Germinal center (tissue), 1 donor: ENCODE measurements around the gene CPVL.

Source experiments
- DNase-seq: peaks from one replicate; pipeline ENCODE4 v3.0.0; 2012; ENCODE audit warnings: mixed read lengths, low spot score

Gene CPVL

DNA sequence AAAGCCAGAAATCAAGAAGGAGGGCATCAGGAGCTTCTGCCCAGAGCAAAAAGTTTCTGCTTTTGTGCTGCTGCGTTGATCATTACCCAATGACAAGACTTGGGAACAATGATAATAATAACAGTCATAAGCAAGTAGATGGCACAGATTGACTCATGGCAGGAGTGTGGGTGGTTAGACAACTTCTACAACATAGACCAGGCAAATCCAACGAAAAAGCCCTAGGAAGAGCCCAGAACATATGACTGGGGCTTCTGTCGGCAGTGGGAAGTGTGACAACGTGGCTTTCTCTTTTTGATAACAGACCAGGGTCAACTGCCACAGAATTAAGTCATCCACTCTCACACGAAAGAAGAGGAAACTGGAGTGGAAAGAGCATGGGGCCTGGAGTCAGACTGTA, 102.8 kb downstream of the CPVL start:
- no peak for DNase-seq

DNA sequence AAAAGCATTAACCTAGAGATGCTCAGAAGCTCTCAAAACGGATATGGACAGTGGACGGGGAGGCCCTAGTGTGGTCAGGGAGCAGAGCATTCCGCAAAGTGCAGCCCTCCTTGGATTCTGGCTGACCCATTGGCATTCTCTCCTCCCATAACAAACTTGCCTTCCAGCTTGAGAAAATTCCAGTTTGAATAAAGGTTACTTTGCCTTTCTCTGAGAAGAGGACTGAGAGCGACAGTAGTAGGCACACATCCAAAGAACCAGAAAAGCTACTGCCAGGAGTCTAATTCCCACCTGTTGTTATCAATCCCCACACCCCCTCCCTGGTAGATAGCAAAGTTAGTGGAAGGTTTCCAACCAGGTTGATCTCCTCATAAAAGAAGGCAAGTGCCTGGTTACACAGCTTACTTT, 103.5 kb downstream of the CPVL start:
- DNase-seq: no peak

DNA sequence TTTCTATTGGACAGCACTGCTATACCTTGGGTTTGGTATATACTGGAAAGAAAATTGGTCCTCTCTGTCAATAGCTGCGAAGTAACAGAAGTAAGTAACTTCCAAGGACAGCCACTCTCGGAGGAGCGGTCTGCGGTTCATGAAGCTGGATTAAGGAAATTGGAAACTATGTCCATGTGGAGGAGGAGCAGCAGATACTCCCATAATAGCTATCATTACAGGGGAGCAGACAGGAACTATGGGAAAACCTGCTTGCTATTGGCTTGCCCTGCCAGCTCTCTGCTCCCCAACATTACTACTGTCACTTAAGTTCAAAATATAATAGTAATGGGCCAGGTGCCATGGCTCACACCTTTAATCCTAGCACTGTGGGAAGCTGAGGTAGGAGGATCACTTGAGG, 104.3 kb downstream of the CPVL start:
- no peak for DNase-seq

DNA sequence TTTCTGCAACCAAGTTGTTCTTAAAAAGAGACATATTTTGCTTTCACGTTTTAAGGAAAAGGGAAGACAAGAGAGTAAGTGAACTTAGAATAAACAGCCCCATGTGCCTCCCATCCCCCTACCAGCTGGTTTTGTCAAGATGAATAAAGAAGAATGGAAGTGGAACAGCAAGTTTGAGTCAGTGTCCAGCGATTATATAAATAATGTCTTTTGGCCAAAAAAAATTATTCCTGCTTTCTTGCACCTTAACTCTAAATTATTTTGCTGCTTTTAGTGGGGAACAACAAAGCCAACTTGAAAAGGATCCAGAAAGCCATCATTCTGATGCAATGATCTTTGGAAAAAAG, 105.8 kb downstream of the CPVL start:
- no peak for DNase-seq

DNA sequence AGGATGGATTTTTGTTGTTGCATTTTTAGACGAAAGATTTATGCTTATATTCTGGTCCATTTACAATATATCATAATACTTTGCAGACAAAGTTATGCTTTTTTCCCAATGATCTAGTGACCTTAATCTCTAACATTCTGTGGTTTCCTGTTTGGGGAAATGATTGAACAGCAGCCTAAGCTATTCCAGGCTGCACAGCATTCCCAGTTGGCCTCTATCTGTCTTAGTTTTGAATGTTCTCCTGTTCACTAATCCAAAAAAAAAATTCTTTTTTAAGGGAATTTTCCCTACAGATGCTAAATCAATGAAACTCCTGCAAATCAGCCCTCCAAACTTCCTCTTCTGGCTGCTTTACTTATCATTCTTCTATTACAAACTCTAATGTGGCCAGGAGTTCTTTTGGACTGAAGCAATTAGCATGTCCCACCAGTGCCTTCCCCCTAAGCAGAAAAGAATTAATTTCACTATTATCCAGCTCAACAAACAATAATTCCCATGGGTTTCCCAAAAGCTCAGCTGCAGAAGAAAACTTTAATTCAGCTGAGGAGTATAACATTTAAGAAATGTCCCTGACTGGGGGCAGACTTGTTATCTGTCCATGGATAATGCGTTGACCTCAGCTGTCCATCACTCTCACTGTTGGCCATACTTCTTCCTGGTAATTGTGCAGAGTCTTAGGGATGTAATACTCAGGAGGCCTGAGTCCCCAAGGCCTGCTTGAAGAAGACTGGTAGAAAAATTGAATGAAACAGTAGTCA, 106.3 kb downstream of the CPVL start:
- no peak for DNase-seq

DNA sequence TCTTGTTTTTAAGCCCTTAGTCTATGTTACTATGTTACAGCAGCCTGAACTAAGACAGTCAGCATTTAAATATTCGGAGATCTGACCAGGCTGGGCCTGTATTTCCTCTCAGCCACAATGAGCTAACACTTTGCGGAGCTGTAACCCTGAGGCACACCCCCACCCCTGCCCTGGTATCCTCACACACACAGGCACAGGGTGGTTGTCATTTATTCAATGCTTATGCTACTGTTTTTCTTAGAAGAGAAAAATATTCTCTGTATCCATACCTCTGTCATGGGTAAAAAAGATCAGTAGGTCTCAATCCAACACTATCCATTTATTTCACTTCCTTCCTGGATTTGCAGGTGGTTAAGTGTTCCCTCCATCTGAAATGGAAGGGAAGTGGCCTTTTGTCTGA, 107.9 kb downstream of the CPVL start:
- DNase-seq: no peak

DNA sequence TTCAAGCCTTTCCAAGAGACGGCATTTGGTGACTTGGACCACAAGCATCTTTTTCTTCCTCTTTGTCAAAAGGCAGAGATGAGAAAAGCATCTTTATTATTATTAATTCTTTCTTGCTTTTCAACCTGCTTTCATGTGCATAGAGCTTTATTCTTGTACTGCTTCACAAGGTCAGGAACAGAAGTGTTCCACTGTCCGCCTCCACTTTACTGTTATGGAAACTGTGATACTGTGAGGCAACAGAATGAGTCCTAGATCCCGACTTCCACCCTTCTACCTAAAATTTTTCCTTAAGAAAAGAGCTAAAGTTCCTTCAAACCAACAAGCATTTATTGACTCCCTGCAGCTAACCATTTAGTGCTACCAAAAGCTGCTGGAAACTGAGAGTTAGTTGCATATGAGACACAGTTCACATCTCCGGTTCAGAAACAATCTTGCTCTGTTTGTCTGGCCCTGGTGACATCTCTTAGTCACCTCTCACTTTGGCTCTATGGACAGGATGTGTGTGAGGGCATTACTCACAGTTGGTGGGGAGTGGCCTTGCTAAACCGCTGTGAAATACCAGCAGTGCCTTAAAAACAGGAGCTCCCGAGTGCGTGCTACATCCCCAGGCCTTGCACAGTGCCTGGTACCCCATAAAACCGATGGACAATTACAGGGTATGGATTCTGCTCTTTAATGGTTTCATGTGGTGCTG, 111.1 kb downstream of the CPVL start:
- no peak for DNase-seq

DNA sequence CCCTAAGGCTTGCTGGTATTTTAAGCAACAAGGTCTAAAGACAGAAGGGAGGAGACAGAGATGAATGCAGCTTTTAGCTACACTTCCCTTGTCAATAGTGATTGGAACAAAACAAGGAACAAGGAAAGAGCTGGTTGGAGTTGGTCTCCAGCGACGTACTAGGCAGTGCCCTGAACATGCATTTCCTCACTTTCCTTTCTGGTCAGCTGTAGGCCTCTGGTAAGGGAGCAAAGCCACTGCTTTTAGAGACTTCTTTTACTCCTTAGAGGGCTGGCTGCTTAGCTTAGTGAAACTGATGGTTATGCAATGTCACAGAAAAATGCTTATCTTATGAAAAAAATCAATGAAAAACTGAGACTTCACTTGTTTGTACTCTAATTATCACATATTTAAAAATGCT, 112.8 kb downstream of the CPVL start:
- no peak for DNase-seq

DNA sequence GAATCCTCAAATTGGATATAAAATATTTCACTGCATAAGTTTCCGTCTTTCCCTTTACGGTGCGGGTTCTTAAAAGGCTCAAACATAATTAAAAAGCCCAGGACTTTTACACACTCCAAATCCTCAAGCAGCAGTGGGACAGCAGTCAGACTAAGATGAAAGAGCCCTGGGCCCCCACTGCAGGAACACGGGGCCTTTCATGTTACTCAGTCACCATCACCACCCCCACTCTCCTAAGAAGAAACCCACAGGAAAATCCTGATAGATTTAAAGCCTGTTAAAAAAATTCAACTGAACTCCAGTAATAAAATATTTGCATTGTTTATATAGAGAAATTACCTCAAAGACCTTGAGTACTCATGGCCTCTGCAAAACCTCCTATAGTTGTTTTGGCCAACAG, 114.2 kb downstream of the CPVL start:
- DNase-seq: no peak

DNA sequence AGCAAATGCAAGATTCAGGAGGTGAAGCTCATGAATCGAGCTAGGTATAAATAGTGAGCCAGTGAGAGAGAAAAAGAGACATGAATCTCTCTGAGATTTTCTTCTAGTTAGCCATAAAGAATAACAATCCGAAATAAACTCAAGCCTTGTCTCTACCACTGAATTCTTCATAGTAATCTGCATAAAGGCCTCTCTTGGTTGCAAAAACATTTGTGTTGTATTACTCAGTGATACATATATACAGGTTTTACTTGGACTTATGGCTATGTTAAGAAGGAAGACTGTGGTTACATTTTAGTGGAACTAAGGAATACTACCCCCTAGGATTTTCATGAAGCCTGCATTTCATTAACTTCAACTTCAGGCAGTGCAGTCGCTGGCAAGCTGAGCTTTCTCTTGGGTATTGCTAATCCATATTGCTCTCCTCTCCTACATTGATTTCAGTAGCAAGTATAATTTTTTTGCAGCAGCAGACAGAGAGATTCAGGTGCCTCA, 115.5 kb downstream of the CPVL start:
- DNase-seq: no peak

DNA sequence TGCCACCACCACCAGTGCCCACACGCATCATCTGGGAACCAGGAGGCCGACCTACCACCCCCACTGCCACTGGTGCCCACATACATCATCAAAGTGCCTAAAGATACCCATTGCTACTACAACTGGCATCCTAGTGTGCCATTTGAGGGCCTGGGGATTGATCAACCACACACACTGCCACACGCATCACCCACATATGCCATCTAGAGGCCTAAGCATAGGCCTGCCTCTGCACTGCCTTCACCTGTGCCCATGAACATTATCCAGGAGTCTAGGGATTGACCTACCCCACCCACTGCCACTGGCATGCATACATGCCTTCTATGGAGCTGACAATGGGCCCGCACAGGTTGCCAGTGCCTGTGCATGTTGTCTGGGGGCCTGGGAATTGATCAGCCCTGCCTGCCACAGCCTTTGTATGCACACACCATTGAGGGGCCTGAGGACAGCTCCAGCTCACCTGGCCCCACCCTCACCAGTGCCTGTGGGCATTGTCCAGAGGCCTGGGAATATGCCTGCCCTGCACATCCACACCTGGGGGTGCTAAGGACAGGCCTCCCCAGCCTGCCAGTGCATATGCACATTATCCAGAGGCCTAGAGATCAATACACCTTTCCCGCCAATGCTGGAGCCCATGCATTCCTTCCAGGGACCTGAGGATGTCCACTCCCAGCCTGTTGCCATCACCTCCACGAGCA, 123.9 kb downstream of the CPVL start:
- no peak for DNase-seq

DNA sequence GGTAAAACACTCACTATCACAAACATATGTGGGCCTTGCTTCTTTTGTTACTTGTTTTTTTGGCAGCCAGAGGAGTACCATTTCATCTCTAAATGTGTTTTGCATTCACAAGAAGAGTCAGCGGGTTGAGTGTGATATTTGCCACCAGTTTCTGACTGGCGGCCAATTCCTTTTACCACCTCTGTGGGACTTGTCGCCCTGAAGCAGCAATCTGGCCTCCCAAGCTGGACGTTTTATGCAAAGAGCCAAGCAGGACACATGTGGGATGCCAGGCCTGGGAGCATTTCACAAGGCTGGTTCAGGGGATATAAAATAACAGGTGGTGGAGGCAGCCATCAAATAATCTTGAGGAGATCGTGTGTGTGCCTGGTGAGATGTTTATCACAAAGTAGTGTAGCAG, 126.4 kb downstream of the CPVL start:
- DNase-seq: no peak

DNA sequence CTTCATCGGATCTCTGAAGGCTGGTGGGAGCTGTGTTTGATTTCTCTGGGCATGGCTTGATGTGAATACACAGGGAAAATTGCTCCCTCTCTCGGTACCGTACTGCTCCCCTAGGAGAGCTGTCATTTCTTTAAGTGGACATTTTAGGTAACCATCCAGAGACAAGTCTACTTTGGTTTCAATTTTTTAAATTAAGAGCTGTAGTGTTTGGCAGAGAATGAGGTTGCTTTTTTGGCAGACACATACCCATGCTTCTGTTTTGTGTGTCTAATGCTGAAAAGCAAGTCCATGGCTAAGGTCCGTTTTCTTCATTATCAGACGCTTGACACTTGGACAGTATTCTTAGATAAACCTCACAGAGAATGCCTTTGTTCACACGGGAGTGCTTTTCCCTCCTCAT, 127.0 kb downstream of the CPVL start:
- DNase-seq: no peak

DNA sequence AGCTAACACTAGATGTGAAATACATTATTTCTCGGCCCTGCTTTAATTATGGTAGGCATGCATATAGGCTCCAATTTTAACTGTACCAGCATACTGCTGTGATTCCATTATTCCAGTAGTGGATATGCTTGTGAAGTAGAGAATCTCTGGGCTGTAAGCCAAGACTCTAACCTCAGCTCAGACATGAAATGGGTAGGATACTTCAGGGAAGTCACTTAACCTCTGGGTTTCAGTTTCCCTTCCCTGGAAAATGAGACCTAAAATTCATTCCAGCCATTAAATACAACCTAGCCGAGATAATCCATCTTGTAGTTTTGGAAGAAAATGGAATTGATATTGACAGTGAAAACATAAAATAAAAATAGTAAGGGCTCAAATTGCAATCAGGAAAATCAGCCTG, 128.6 kb downstream of the CPVL start:
- no peak for DNase-seq

DNA sequence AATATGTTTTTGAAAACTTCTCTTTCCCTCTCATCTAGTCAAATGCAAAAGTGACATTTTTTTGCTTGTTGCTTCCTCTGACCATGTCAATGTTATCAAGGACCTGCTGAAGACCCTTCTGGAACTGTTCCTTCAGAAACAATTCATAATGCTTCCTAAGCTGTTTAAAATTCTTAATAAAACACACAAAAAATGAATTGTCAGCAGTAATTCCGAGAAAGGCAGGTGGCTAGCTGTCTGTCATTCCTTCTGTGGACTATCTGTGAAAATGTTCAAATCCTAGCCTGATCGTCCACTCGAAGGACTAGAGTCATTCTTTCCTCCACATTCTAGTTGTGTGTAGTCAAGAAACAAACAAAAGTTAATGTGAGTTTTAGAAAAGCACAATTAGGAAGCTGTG, 131.6 kb downstream of the CPVL start:
- DNase-seq: no peak

DNA sequence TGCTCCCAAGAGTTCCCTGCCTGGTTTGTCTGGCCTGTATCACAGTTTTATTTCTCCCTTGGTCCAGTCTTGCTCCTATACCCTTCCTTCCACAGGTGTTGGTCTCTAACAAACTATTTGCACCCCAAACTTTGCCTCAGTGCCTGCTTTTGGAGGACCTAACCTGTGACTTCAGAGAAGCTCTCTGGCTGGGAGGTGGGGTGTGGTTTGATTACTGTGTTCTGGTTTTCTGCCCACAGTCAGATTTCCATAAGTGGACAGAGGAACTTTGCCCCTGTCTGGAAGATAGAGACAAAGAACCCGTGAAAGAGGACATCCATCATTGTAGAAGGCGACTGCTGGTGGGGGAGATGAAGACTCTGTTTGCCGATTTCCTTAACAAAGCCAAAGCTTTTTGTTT, 132.4 kb downstream of the CPVL start:
- no peak for DNase-seq

DNA sequence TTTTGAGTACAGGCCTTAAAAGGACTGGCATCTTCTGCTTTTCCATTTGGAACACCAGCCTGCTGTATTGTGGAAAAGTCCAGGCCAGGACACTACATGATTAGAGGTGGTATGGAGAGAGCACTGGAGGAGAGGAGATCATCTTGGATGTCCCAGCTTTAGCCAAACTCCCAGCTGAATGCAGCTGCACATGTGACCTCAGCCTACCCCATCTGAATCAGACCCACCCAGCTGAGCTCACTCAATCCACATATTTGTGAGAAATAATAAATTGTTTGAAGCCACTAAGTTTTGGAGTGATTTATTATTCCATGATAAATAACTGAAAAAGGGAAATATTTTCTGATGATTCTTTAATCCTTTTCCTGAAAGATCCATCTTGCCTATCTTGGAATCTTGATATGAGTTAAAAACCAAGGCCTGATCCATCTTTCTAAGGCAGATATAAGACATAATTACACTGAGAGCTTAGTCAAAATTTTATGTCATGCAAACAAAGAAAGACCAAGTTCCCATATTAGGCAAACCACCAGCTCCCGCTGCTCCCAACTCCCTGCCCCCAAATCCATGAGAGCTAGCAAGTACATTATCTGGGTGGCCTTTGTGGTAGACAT, 133.1 kb downstream of the CPVL start:
- DNase-seq: no peak

DNA sequence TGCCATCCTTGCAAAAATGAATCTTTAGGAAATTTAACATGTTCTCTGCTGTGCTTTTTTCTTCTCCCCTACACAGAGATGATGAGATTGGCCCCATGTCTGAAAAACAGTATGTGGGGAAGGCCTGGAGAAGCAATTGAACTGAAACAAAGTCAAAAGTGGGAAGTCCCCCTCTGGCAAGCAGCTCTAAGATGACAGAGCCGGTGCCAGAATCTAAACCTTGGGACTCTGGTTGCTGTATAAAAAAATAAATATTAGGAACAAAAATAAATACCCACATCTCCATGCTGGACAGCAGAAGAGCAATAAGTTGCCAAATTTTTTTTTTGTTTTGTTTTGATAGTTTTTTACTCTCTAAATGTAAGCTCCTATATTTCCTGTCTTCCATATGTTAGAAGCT, 136.4 kb downstream of the CPVL start:
- DNase-seq: no peak

DNA sequence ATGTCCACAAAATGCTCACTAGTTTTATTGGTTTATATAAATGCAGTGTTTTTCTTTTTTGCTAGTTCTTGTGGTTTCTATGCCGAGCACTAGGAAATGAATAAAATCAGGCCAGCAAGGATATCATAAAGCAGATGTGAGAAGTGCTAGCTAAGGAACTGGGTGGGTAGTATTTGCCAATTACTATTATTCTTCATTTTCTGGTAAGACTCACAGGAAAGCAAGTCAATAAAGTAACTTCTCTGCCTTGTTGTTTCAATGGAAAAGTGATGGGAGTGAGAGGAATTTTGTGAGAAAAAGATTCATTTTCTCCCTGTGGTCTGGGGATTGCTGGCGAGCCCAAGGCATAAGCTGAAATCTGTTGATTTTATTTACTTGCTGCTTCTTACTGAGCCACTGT, 137.7 kb downstream of the CPVL start:
- DNase-seq: no peak

DNA sequence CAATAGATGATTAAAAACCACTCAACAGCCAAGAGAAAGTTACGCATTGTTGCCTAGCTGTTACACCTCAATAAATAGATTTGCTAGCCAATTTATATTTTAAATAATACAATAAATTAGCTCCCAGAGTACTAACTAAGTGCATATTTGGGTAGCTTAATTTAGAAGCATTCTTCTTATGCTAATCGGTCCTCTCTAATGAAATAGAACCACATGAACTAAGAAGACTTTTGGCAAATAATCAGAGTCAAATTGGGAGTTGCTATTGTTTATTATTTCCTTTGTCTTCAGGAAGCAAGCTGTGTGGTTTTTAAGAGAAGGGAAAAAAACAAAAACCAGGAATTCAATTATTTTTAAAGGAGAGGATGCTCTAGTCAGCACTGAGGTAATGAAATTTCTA, 139.2 kb downstream of the CPVL start:
- no peak for DNase-seq

DNA sequence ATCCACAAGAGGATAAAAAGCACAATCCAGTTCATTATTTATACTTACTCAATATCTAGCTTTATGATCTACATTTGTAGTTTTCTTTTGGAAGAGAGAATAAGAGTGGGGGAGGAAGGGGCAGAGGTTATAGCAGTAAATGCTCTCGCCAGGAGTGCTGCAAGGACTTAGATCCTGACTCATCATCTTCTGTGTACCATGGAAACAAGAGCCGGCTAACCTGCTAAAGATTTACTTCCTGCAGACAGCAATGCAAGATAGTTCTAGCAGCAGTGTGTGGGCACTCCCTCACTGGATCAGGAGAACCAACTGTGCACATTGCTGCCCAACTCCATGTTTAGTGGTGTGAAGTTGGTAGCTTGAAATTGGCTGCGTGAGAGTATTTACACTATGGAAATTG, 140.5 kb downstream of the CPVL start:
- DNase-seq: no peak

DNA sequence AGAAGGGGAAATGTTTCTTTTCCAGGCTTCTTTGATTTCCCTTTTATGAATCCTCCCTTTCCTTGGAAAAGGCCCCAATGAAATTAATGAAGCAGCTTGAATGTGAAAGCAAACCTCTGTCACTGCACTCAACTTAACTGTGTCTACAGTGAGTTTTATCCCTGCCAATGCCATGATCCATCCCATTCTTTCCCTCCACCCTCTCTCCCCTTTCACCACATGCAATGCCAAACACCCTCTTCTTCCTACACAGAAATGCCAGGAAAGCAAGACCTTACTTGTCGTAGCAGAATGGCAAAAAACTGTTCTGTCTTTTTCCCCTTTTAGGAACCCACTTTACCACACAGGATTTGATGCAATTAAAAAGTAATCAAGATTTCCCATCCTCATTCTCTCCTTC, 140.9 kb downstream of the CPVL start:
- DNase-seq: no peak

DNA sequence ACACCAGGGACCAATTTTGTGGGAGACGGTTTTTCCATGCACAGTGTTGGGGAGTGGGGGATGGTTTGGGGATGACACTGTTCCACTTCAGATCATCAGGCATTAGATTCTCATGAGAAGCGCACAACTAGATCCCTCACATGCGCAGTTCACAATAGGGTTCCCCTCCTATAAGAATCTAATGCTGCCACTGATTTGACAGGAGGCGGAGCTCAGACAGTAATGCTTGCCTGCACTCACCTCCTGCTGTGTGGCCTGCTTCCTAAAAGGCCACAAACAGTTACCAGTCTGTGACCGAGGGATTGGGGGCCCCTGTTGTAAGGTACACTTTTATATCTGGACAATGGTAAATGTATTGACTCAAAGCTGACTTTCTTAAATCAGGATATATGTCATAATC, 142.6 kb downstream of the CPVL start:
- DNase-seq: no peak
